Effector CD8-positive, alpha-beta T cell (primary cell): ENCODE data around the gene THBD.

Source experiments
- DNase-seq: peaks from one replicate; lab custom pipeline; 2025; lab: John Stamatoyannopoulos, UW

The THBD gene

GRCh38 chr20:23061734-23062561, 12.5 kb upstream of the THBD start:
- no peak for DNase-seq

- no peak for DNase-seq
Measured at GRCh38 chr20:23061262-23061661, 11.8 kb upstream of the THBD start.

DNA sequence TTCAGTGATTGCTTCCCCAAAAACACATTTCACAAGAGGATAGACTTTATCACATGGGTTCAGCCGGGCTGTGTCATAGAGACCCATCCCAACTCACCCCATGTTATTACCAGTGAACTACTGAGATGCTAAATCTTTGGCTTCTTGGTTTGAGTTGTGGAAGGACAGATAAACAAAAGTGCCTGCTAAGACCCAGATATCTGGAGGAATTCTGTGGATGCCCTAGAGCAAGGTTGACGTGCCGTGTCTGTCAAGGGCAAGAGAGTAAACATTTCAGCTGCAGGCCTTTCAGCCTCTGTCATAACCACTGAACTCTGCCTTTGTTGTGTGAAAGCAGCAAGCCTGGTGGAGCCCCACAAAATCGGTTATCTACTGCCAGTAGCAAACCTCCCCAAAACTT, 11.2 kb upstream of the THBD start:
- no peak for DNase-seq

GRCh38 chr20:23059846-23060245, 10.4 kb upstream of the THBD start:
- no peak for DNase-seq

- DNase-seq = no peak
Measured at GRCh38 chr20:23059001-23059400, 9.5 kb upstream of the THBD start.

- DNase-seq = no peak
Measured at GRCh38 chr20:23058240-23058639, 8.8 kb upstream of the THBD start.

DNA sequence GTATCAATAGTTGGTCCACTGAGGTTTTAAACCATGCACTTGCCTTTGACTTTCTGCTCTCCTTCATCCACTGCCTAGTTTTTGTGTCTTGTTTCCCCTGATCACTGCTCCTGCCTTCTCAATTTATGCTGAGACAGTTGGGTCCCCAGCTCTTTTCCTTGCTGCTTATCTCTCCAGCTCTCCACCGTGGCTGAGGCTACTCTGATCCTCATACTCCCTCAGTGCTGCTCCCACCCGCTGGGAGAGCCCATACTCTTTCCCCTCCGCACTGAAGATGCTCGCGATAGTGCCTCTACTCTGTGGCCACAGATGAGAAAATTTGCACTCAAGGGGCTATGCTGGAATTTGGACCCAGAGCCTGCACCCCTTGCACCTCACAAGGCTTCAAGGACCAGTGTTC, 3.4 kb upstream of the THBD start:
- no peak for DNase-seq

- no peak for DNase-seq
Measured at GRCh38 chr20:23050847-23051627, 1.6 kb upstream of the THBD start.

DNA sequence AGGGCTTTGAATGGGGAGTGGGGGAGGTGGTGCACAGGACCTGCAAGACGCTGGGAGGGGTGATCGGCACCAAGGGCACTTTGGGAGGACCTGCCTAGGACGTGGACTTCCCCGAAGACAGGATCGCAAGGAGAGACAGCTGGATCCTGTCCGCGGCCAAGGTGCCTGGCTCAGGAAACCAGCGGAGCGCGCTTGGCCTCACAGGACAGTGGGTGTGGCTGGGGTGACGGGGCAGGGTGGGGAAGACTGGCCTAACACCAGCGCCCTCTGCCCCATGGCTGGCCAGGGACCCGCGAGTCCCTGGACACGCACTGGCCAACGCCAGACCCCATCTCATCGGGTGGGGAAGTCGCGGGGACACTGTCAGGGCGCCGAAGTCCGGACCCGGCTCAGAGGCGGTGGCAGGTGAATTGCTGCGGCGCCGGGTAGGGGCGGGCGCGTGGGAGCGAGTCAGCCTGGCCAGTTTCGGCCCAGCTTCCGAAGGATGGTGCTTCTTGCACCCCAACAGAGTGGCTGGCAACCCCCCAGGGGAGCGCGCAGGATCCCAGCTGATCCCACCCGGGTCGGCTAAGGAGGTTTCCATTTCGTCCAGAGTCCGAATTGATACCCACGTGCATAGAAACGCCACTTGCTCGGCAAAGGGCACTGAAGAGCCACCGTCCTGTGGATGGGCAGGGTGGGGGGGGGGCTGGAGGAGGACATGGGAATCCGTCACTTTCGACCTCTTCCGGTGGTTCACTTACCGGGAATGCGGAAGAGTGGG, 785 bp upstream of the THBD start:
- no peak for DNase-seq

GRCh38 chr20:23048283-23049200, 930 bp downstream of the THBD start:
- no peak for DNase-seq

- no peak for DNase-seq
Measured at GRCh38 chr20:23047738-23048214, 1.7 kb downstream of the THBD start.

DNA sequence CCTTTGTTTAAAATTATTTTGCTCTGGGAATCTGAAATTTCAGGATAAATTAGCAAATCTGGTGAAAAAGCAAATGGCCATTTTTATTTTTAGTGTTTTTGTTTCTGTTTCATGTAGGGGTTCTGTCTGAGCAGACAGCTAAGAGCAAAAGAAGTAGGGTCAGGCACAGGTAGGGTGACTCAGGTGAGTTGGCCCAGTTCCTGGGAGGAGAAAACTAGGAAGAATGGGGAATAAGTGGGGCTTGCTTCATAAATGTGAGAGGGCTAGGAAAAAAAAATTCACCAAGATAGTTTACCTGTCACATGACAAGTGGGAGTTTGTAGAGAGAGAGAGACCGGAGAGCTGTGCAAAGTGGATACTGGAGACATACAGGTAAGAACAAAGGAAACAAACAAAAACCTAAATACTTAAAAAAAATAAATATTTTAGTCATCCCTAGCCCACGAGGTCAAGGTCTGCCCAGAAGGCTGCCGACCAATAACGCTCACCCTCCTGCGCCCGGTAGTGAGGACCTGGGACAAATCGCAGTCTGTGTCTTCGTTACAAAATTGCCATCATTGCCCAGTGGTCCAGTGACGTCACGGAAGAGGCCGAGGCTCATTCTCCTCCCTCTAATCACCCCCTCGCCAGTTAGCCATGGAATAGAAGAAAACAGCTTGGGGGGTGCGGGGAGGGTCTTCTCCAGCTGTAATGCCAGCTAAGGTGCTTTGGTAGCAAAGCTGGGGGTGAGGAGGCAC, 2.3 kb downstream of the THBD start:
- DNase-seq = no peak

DNA sequence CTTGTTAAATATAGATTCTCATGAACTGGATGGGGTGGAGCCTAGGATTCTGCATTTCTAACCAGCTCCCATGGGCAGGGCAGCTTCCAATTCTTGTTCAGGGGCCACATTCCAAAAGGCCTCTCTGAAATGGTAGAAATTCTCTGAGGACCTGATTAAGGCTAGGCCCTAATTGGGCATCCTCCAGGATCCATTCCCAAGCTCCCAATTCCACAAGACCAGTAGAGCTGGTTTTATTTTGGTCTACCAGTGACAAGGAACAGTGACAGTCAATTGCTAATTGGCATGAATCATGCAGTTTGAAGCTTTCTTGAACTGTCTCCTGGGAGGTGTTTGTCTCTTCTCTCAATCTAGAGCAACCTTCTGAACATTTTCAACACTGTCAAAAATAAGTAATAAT, 3.0 kb downstream of the THBD start:
- no peak for DNase-seq

- DNase-seq = no peak
Measured at GRCh38 chr20:23043376-23043775, 6.1 kb downstream of the THBD start.

GRCh38 chr20:23042270-23042669, 7.2 kb downstream of the THBD start:
- DNase-seq = no peak

GRCh38 chr20:23039885-23040508, 9.5 kb downstream of the THBD start:
- no peak for DNase-seq

GRCh38 chr20:23039136-23039875, 10.2 kb downstream of the THBD start:
- no peak for DNase-seq

- no peak for DNase-seq
Measured at GRCh38 chr20:23037017-23037481, 12.4 kb downstream of the THBD start.

DNA sequence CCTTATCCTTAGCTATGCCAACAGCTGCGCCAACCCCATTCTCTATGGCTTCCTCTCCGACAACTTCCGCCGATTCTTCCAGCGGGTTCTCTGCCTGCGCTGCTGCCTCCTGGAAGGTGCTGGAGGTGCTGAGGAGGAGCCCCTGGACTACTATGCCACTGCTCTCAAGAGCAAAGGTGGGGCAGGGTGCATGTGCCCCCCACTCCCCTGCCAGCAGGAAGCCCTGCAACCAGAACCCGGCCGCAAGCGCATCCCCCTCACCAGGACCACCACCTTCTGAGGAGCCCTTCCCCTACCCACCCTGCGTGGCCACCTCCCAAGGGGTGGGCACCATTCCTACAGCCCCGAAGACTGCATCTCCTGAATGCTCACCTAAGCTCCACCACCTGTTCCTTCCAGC, 13.1 kb downstream of the THBD start:
- DNase-seq = no peak
